ENCODE data around the gene SCMH1. TPM values are rescaled to one million over a fixed set of nuclear protein-coding genes. Genes with fewer than 3 reads are reported as not detected.

The SCMH1 gene
- total RNA-seq, 1 donor from 2014 or later, result 36.7 TPM

DNA sequence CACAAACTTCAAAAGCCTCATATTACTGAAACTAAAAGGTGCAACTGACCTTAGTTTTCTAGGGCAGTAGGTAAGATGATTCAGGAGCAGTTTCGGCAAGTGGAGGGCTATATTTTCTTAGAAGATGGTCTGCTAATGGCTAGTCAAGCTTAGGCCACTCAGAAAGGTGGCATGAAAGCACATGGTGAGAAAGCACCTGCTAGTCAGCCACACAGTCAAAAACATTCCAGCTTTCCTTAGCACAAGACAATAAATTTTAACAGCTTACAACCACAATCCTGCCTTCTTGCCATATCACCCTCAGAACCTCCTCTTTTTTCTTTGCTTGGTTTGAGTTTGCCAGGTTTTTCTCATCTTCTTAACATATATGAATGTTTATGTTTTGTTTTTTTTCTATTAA, 139.5 kb downstream of the SCMH1 start:
- TF ChIP-seq, protein P1, sequence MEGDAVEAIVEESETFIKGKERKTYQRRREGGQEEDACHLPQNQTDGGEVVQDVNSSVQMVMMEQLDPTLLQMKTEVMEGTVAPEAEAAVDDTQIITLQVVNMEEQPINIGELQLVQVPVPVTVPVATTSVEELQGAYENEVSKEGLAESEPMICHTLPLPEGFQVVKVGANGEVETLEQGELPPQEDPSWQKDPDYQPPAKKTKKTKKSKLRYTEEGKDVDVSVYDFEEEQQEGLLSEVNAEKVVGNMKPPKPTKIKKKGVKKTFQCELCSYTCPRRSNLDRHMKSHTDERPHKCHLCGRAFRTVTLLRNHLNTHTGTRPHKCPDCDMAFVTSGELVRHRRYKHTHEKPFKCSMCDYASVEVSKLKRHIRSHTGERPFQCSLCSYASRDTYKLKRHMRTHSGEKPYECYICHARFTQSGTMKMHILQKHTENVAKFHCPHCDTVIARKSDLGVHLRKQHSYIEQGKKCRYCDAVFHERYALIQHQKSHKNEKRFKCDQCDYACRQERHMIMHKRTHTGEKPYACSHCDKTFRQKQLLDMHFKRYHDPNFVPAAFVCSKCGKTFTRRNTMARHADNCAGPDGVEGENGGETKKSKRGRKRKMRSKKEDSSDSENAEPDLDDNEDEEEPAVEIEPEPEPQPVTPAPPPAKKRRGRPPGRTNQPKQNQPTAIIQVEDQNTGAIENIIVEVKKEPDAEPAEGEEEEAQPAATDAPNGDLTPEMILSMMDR (conservative IDR thresholded peaks at IDR 0.05), result no peak
- H3K27ac Mint-ChIP-seq, result no peak overlapping the region
- H3K4me3 Mint-ChIP-seq, result no peak overlapping the region
- no peaks in the 10 kb centered on the region for H3K9me3 Mint-ChIP-seq
- H3K4me1 Mint-ChIP-seq (ENCODE audit: unreplicated experiment), result peaks cover 16% of the 10 kb centered on the region
- peaks cover 11% of the 10 kb centered on the region for H3K36me3 Mint-ChIP-seq
- no peaks in the 10 kb centered on the region for H3K27me3 Mint-ChIP-seq
- no peak for DNase-seq (ENCODE audit: extremely low spot score, unreplicated experiment)

DNA sequence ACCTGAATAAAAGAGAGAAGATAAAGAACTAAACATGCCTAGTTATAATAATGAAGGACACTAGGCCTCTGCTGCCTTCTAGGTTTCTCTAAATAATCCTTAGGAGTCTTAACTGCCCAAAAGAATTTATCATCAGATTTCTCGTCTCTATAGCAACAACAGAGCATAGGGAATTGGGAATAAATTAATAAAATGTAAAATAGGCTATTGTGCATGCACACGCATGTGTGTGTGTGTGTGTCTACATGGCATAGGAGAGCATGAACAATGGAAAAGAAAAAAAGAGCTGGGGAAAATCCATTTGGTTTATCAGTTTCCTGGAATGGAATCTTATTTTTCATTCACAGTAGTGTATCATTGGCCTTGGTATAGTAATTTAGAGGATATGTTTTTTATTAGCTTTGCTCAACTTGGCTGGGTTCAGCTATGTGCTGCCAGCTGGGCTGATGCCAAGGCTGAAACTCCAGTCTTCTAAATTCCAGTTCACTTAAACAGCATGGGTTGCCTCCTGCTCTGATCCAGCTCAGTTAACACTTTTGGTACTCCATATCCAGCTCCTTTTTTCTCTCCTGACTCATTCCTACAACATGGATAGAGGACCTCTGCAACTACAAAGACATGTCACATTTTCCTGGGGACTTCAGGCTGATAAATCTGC, 140.0 kb downstream of the SCMH1 start:
- Mint-ChIP-seq H3K36me3 (peaks cover 12% of the 10 kb centered on the region), H3K4me3 (no peak overlapping the region), H3K9me3 (no peaks in the 10 kb centered on the region), H3K27me3 (no peaks in the 10 kb centered on the region), H3K27ac (no peak overlapping the region), H3K4me1 (ENCODE audit: unreplicated experiment) (peaks cover 16% of the 10 kb centered on the region)
- DNase-seq (ENCODE audit: extremely low spot score, unreplicated experiment), result no peak
- TF ChIP-seq, protein P1 (conservative IDR thresholded peaks at IDR 0.05), result no peak

GRCh38 chr1:41101076-41101475, 141.0 kb downstream of the SCMH1 start:
- Mint-ChIP-seq H3K4me1 (ENCODE audit: unreplicated experiment) (peaks cover 16% of the 10 kb centered on the region), H3K4me3 (no peak overlapping the region), H3K27ac (no peak overlapping the region)

GRCh38 chr1:41100170-41100569, 141.9 kb downstream of the SCMH1 start:
- no peaks in the 10 kb centered on the region for H3K9me3 Mint-ChIP-seq
- no peak overlapping the region for H3K4me3 Mint-ChIP-seq
- H3K27ac Mint-ChIP-seq, result no peak overlapping the region
- H3K4me1 Mint-ChIP-seq (ENCODE audit: unreplicated experiment), result peaks cover 16% of the 10 kb centered on the region
- TF ChIP-seq, protein P1 (conservative IDR thresholded peaks at IDR 0.05), result no peak
- DNase-seq (ENCODE audit: extremely low spot score, unreplicated experiment), result no peak
- H3K36me3 Mint-ChIP-seq, result peaks cover 5% of the 10 kb centered on the region
- no peaks in the 10 kb centered on the region for H3K27me3 Mint-ChIP-seq

More at GRCh38 chr1:41101076-41101475, 141.0 kb downstream of the SCMH1 start:
- H3K36me3 Mint-ChIP-seq, result peaks cover 5% of the 10 kb centered on the region
- H3K27me3 Mint-ChIP-seq, result no peaks in the 10 kb centered on the region
- TF ChIP-seq, protein P1 (conservative IDR thresholded peaks at IDR 0.05), result no peak
- H3K9me3 Mint-ChIP-seq, result no peaks in the 10 kb centered on the region
- no peak for DNase-seq (ENCODE audit: extremely low spot score, unreplicated experiment)

DNA sequence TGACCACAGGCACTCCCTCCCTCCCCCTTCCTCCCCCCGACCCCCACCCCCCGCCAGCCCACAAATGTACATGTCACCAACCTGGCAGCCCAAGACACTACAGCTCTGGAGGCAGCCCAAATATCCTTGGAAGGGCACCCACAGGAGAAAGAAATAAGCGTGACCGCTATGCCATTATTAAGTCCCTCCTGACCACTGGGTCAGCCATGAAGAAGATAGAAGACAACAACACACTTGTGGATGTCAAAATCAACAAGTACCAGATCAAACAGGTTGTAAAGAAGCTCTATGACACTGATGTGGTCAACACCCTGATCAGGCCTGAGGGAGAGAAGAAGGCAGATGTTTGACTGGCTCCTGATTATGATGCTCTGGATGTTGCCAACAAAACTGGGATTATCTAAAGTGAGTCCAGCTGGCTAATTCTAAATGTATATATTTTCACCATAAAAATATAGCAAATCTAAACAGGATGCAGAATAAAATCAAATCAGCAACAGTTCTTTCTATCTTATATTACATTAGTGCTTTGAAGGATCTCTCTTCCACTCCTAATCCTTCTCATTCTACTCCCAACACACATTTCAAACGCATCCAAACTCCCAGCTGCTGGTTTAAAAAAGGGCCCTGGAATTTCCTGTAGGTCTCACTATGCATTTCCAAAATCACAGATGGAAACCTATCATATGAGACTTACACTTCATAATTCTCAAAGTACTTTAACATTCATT, 143.2 kb downstream of the SCMH1 start:
- peaks cover 5% of the 10 kb centered on the region for H3K36me3 Mint-ChIP-seq
- H3K27me3 Mint-ChIP-seq, result no peaks in the 10 kb centered on the region
- H3K4me1 Mint-ChIP-seq (ENCODE audit: unreplicated experiment), result peaks cover 13% of the 10 kb centered on the region
- H3K4me3 Mint-ChIP-seq, result no peak overlapping the region
- no peak for DNase-seq (ENCODE audit: extremely low spot score, unreplicated experiment)
- TF ChIP-seq, protein P1 (conservative IDR thresholded peaks at IDR 0.05), result no peak
- no peak overlapping the region for H3K27ac Mint-ChIP-seq
- no peaks in the 10 kb centered on the region for H3K9me3 Mint-ChIP-seq

All from type B pancreatic cell (in vitro differentiated cells).